Activated naive CD4-positive, alpha-beta T cell treated with anti-CD3 and anti-CD28 coated beads, Interleukin-2, amount 50 U/mL, for 24 hours (primary cell): Measurements from ENCODE around the gene SLC50A1.
"Not testable (repeated sequence)": the region's sequence is repeated elsewhere in the genome, so short reads cannot be mapped to it uniquely, and the experiment has no call there.

Experiments
- H3K27ac Mint-ChIP-seq: one replicate; pipeline ENCODE4 v1.8.0; 2021; ENCODE audit warnings: mild to moderate bottlenecking, mixed read lengths
- H3K27me3 Mint-ChIP-seq: one replicate; pipeline ENCODE4 v1.8.0; 2021; ENCODE audit warnings: mixed read lengths
- H3K36me3 Mint-ChIP-seq: one replicate; pipeline ENCODE4 v1.8.0; 2021; ENCODE audit warnings: mixed read lengths
- H3K4me1 Mint-ChIP-seq: one replicate; pipeline ENCODE4 v1.8.0; 2021; ENCODE audit warnings: mixed read lengths
- H3K4me3 Mint-ChIP-seq: one replicate; pipeline ENCODE4 v1.8.0; 2021; ENCODE audit warnings: mild to moderate bottlenecking, mixed read lengths
- H3K9me3 Mint-ChIP-seq: one replicate; pipeline ENCODE4 v1.8.0; 2021; ENCODE audit warnings: mixed read lengths

Gene SLC50A1

GRCh38 chr1:155107309-155108264 lies 28.1 kb upstream of the SLC50A1 start:
- Mint-ChIP-seq H3K9me3 (no peaks in the 10 kb centered on the region), H3K27me3 (no peaks in the 10 kb centered on the region), H3K4me1 (no peaks in the 10 kb centered on the region), H3K27ac (no peak overlapping the region), H3K4me3 (no peak overlapping the region), H3K36me3 (no peaks in the 10 kb centered on the region)

GRCh38 chr1:155108296-155108695 lies 27.4 kb upstream of the SLC50A1 start:
- Mint-ChIP-seq H3K36me3 (no peaks in the 10 kb centered on the region), H3K4me1 (no peaks in the 10 kb centered on the region), H3K9me3 (no peaks in the 10 kb centered on the region), H3K27me3 (no peaks in the 10 kb centered on the region), H3K27ac (no peak overlapping the region), H3K4me3 (no peak overlapping the region)

GRCh38 chr1:155110381-155110780 lies 25.3 kb upstream of the SLC50A1 start:
- H3K27ac Mint-ChIP-seq = no peak overlapping the region
- H3K9me3 Mint-ChIP-seq = no peaks in the 10 kb centered on the region
- no peaks in the 10 kb centered on the region for H3K27me3 Mint-ChIP-seq
- H3K4me1 Mint-ChIP-seq = no peaks in the 10 kb centered on the region
- H3K4me3 Mint-ChIP-seq = no peak overlapping the region
- no peaks in the 10 kb centered on the region for H3K36me3 Mint-ChIP-seq

DNA sequence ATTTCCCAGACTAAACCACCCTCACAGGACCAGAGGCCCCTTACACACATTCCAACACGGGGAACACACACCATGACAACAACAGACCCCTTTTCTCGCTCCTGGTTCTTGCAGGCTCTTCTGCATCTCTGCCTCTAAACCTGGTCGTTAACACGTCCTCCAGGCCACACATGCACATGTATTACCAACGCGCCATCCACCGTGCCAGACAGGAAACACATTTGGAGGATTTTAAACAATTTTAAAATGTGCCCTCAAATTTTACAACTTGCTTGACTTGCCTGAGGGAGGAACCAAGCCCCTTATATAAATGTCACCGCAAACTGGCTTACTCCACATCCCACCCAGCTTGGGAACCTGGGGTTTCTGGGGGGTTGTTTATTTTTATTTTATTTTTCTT lies 24.8 kb upstream of the SLC50A1 start:
- H3K36me3 Mint-ChIP-seq = no peaks in the 10 kb centered on the region
- no peak overlapping the region for H3K27ac Mint-ChIP-seq
- H3K4me3 Mint-ChIP-seq = no peak overlapping the region
- H3K9me3 Mint-ChIP-seq = no peaks in the 10 kb centered on the region
- H3K4me1 Mint-ChIP-seq = no peaks in the 10 kb centered on the region
- H3K27me3 Mint-ChIP-seq = no peaks in the 10 kb centered on the region

DNA sequence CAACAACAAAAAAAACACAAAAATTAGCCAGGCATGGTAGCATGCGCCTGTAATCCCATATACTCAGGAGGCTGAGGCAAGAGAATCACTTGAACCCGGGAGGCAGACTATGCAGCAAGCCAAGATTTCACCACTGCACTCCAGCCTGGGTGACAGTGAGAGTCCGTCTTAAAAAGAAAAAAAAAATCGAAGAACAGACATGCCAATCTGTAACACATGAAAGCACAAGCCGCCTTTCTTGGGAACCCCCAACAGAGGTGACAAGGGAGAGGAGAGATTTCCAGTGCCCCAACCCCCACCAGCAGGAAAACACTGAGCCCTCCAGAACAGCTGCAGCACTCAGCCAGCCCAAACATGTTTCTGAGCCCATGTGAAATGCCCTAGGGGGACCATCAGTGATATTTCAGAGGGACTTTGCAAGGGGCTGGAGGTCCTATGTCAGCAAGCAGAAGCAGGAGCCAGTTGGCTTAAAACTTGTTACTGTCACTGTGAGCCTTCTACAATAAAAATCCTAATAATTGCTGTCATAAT lies 22.1 kb upstream of the SLC50A1 start:
- Mint-ChIP-seq H3K36me3 (no peaks in the 10 kb centered on the region), H3K27ac (no peak overlapping the region), H3K4me3 (no peak overlapping the region), H3K27me3 (no peaks in the 10 kb centered on the region), H3K4me1 (no peaks in the 10 kb centered on the region), H3K9me3 (no peaks in the 10 kb centered on the region)

GRCh38 chr1:155116113-155116764 lies 19.4 kb upstream of the SLC50A1 start:
- Mint-ChIP-seq H3K27me3 (no peaks in the 10 kb centered on the region), H3K27ac (peak overlapping the region; percentile 60), H3K9me3 (no peaks in the 10 kb centered on the region), H3K36me3 (no peaks in the 10 kb centered on the region), H3K4me1 (no peaks in the 10 kb centered on the region), H3K4me3 (no peak overlapping the region)

- Mint-ChIP-seq H3K27me3 (no peaks in the 10 kb centered on the region), H3K4me3 (no peak overlapping the region), H3K36me3 (no peaks in the 10 kb centered on the region)
Observed at GRCh38 chr1:155117610-155118009, 18.0 kb upstream of the SLC50A1 start.

DNA sequence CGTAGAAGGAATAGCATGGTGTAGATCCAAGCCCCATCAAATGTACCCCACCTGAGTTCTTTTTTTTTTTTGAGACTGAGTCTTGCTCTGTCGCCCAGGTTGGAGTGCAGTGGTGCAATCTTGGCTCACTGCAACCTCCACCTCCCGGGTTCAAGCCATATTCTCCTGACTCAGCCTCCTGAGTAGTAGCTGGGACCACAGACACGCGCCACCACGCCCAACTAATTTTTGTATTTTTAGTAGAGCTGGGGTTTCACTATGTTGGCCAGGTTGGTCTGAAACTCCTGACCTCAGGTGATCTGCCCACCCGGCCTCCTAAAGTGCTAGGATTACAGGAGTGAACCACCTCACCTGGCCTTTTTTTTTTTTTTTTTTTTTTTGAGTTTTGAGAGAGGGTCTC lies 17.6 kb upstream of the SLC50A1 start:
- H3K9me3 Mint-ChIP-seq, H3K27me3 Mint-ChIP-seq, H3K4me1 Mint-ChIP-seq, H3K27ac Mint-ChIP-seq, H3K36me3 Mint-ChIP-seq, H3K4me3 Mint-ChIP-seq: not testable (repeated sequence)

More at GRCh38 chr1:155117610-155118009, 18.0 kb upstream of the SLC50A1 start:
- no peak overlapping the region for H3K27ac Mint-ChIP-seq
- no peaks in the 10 kb centered on the region for H3K9me3 Mint-ChIP-seq
- no peaks in the 10 kb centered on the region for H3K4me1 Mint-ChIP-seq

DNA sequence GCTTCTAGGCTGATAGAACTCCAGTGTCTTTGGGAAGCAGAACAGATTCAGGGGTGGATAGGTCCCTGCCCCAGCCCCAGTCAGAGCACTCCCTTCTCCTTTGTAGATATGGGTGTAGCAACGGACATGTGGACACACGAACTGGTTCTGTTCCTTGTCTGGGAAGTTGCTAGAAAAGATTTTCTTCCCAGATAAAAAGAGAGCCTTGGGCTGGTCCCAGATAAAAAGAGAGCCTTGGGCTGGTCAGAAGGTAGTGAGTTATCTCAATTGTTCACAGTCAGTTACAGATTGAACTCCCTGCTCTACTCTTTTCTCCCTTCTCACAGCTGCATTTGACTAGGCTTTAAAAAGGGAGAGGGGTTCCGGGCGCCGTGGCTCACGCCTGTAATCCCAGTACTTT lies 15.4 kb upstream of the SLC50A1 start:
- H3K4me1 Mint-ChIP-seq = no peaks in the 10 kb centered on the region
- no peaks in the 10 kb centered on the region for H3K36me3 Mint-ChIP-seq
- no peak overlapping the region for H3K4me3 Mint-ChIP-seq
- H3K9me3 Mint-ChIP-seq = no peaks in the 10 kb centered on the region
- no peaks in the 10 kb centered on the region for H3K27me3 Mint-ChIP-seq
- no peak overlapping the region for H3K27ac Mint-ChIP-seq

DNA sequence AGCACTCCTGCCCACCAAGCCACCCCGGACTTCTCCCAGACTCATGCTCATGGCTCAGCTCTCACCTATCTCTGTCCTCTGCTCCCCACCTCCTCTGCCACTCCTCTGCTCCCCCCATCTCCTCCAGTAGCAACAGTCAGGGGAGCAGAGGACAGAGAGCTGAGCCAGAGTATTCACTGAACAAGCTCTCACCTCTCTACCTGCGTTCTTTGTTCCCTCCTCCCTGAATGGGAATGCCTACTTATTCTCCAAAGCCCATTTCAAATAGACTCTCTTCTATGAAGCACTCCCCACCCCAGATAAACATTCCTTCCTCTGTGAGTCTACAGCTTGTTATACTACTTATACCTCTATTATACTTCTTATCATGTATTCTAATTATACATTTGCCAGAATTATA lies 14.4 kb upstream of the SLC50A1 start:
- Mint-ChIP-seq H3K4me1 (no peaks in the 10 kb centered on the region), H3K27ac (no peak overlapping the region), H3K36me3 (no peaks in the 10 kb centered on the region), H3K27me3 (no peaks in the 10 kb centered on the region), H3K9me3 (no peaks in the 10 kb centered on the region), H3K4me3 (no peak overlapping the region)

- H3K4me1 Mint-ChIP-seq = peaks cover 6% of the 10 kb centered on the region
- H3K36me3 Mint-ChIP-seq = no peaks in the 10 kb centered on the region
- no peaks in the 10 kb centered on the region for H3K9me3 Mint-ChIP-seq
- no peak overlapping the region for H3K27ac Mint-ChIP-seq
- H3K4me3 Mint-ChIP-seq = no peak overlapping the region
- H3K27me3 Mint-ChIP-seq = no peaks in the 10 kb centered on the region
Observed at GRCh38 chr1:155122308-155122707, 13.3 kb upstream of the SLC50A1 start.

DNA sequence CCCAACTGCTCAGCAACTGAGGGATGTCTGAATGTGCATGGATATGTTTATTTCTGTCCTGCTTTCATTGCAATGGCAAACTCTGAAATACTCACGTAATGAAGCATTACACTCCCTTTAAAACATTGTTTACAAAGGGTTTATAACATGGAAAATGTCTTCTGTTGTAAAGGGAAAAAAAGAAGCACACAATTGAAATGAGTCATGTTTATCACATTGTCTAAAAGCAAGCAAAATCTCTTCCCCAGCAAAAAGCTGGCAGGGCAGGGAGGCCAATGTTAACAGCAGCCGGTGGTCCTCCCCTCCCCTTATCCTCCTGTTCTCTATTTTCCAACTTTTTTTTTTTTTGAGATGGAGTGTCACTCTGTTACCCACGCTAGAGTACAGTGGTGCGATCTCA lies 11.9 kb upstream of the SLC50A1 start:
- no peaks in the 10 kb centered on the region for H3K9me3 Mint-ChIP-seq
- no peaks in the 10 kb centered on the region for H3K36me3 Mint-ChIP-seq
- no peak overlapping the region for H3K27ac Mint-ChIP-seq
- peaks cover 17% of the 10 kb centered on the region for H3K4me1 Mint-ChIP-seq
- H3K4me3 Mint-ChIP-seq = no peak overlapping the region
- no peaks in the 10 kb centered on the region for H3K27me3 Mint-ChIP-seq

DNA sequence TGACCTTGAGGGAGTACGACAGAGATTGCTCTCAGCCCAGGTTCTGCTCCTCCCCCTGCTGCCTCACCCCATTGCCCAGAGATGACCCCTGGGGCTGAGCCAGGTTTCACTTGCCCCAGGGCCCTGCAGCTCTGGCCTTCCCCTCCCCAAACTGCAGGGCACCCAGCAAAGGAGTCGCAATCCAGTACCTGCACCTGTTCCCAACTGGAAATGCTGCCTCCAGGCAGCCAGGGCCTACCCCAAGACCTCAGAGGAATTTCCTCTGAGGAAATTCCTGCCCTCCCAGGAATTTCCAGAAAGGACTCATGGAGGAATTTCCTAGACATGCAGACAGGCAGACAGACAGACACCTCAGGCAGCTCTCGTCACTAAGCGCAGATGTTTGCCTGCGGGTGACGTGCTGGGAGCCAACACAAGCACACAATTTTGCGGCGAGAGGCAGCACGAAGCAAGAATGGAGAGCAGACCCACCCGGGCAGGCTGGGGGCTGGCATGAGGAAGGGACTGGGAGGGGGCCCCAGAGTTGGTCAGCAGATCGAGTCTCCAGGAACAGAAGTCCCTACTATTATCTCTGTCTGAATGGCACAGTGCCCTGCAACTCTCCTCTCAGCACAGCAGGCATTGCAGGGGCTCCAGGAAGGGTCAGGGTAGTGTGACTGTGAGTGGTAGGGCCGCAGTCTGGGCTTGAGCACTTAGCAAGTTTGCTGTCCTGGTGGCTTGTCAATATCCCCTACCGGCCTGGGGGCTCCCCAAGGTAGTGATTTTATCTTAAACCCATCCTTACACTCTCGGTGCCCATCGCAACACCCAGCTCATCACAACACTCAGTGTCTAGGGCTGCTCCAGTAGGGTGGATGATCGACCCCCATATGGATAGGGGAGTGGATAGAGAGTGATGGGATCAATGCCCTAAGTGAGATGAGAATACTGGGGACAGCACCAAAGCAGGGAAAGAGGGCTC lies 10.9 kb upstream of the SLC50A1 start:
- no peaks in the 10 kb centered on the region for H3K27me3 Mint-ChIP-seq
- H3K36me3 Mint-ChIP-seq = no peaks in the 10 kb centered on the region
- H3K4me3 Mint-ChIP-seq = no peak overlapping the region
- peaks cover 26% of the 10 kb centered on the region for H3K4me1 Mint-ChIP-seq
- H3K9me3 Mint-ChIP-seq = no peaks in the 10 kb centered on the region
- H3K27ac Mint-ChIP-seq = no peak overlapping the region

DNA sequence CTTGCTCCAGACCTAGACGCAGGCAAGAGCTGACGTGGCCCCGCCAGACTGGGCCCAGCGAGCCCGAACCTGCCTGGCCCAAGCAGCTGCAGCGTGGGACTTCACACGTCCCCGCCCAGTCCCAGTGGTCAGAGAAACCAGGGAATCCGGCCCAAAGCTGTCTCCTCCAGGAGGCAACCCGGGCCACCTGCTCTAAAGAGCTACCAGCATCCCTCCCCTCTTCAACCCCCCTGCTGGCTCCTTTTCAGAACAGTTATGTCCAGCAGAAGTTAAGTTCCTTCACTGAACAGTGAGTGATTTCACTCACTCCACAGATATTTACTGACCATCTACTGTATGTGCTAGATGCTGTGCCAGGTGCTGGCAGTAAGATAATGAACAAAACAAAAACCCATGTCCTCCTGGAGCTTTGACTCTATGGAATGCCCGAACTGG lies 10.1 kb upstream of the SLC50A1 start:
- no peak overlapping the region for H3K4me3 Mint-ChIP-seq
- H3K4me1 Mint-ChIP-seq = peaks cover 31% of the 10 kb centered on the region
- H3K27me3 Mint-ChIP-seq = no peaks in the 10 kb centered on the region
- H3K27ac Mint-ChIP-seq = peak overlapping the region; percentile 51
- no peaks in the 10 kb centered on the region for H3K9me3 Mint-ChIP-seq
- no peaks in the 10 kb centered on the region for H3K36me3 Mint-ChIP-seq

- peak overlapping the region; percentile 51 for H3K27ac Mint-ChIP-seq
- no peaks in the 10 kb centered on the region for H3K9me3 Mint-ChIP-seq
- no peaks in the 10 kb centered on the region for H3K27me3 Mint-ChIP-seq
- H3K36me3 Mint-ChIP-seq = no peaks in the 10 kb centered on the region
- peaks cover 37% of the 10 kb centered on the region for H3K4me1 Mint-ChIP-seq
- peak overlapping the region; percentile 17 for H3K4me3 Mint-ChIP-seq
Observed at GRCh38 chr1:155125946-155126555, 9.6 kb upstream of the SLC50A1 start.
